PFSK-1 (cell line): ENCODE data around the gene SDS.

ENCODE experiments used
- POLR2AphosphoS5 ChIP-seq: IDR thresholded peaks from 2 replicates; pipeline ENCODE4 v1.6.1; 2012; ENCODE audit warnings: low read depth, mild to moderate bottlenecking, control low read depth, low read length, moderate library complexity
- REST ChIP-seq, 2 experiments: IDR thresholded peaks; 2 replicates each; pipeline versions ENCODE4 v1.6.1 to v1.8.0; 2011 to 2012; ENCODE audit warnings: low read depth in 2 of 2, low read length in 2 of 2, control low read depth in 1 of 2, inconsistent platforms in 1 of 2, mild to moderate bottlenecking in 1 of 2, moderate library complexity in 1 of 2; ENCODE audit not compliant: insufficient read depth in 1 of 2
- SIN3A ChIP-seq: IDR thresholded peaks from 2 replicates; pipeline ENCODE4 v1.6.1; 2012; ENCODE audit warnings: mild to moderate bottlenecking, low read length, moderate library complexity, borderline replicate concordance; ENCODE audit not compliant: insufficient read depth

- TF ChIP-seq SIN3A: no peak
- TF ChIP-seq REST (IDR thresholded peaks at IDR 0.05; ENCODE audit: insufficient read depth in 1 of 2, low read depth in 2 of 2, low read length in 2 of 2): no peak
- no peak for TF ChIP-seq POLR2AphosphoS5
Measured at GRCh38 chr12:113396200-113396599, 7.5 kb downstream of the SDS start.
